ENCODE data around the gene NEK4. TPM values are rescaled to one million over a fixed set of nuclear protein-coding genes. Genes with fewer than 3 reads are reported as not detected.

The NEK4 gene
- total and polyA plus RNA-seq, 2 experiments from 2014 or later: 12.4 to 14.7 TPM

- Histone ChIP-seq H3K36me3 (no peaks in the 10 kb centered on the region), H3K4me1 (ENCODE audit: low read depth) (no peaks in the 10 kb centered on the region), H3K27me3 (no peaks in the 10 kb centered on the region), H3K27ac (no peak overlapping the region), H3K9me3 (ENCODE audit: low read depth) (no peaks in the 10 kb centered on the region), H3K4me3 (no peak overlapping the region)
- no peak for DNase-seq (ENCODE audit: low read depth in 1 of 2, low spot score in 1 of 2)
- TF ChIP-seq CTCF (IDR thresholded peaks at IDR 0.05; ENCODE audit: low read depth, low read length): no peak
These were observed 46.2 kb downstream of the NEK4 start for GRCh38 chr3:52724511-52724910.

- Histone ChIP-seq H3K36me3 (no peaks in the 10 kb centered on the region), H3K4me3 (no peak overlapping the region), H3K9me3 (ENCODE audit: low read depth) (no peaks in the 10 kb centered on the region), H3K27ac (no peak overlapping the region), H3K4me1 (ENCODE audit: low read depth) (no peaks in the 10 kb centered on the region), H3K27me3 (no peaks in the 10 kb centered on the region)
- no peak for DNase-seq (ENCODE audit: low read depth in 1 of 2, low spot score in 1 of 2)
- no peak for TF ChIP-seq CTCF (IDR thresholded peaks at IDR 0.05; ENCODE audit: low read depth, low read length)
These were observed 46.8 kb downstream of the NEK4 start for GRCh38 chr3:52723935-52724334.

GRCh38 chr3:52722491-52722890 is 48.2 kb downstream of the NEK4 start:
- Histone ChIP-seq H3K27ac (no peak overlapping the region), H3K4me3 (no peak overlapping the region), H3K4me1 (ENCODE audit: low read depth) (no peaks in the 10 kb centered on the region), H3K36me3 (no peaks in the 10 kb centered on the region), H3K27me3 (no peaks in the 10 kb centered on the region), H3K9me3 (ENCODE audit: low read depth) (no peaks in the 10 kb centered on the region)
- no peak for TF ChIP-seq CTCF (IDR thresholded peaks at IDR 0.05; ENCODE audit: low read depth, low read length)
- no peak for DNase-seq (ENCODE audit: low read depth in 1 of 2, low spot score in 1 of 2)

- no peak for DNase-seq (ENCODE audit: low read depth in 1 of 2, low spot score in 1 of 2)
- Histone ChIP-seq H3K27me3 (no peaks in the 10 kb centered on the region), H3K9me3 (ENCODE audit: low read depth) (no peaks in the 10 kb centered on the region), H3K27ac (no peak overlapping the region), H3K36me3 (no peaks in the 10 kb centered on the region), H3K4me3 (no peak overlapping the region), H3K4me1 (ENCODE audit: low read depth) (no peaks in the 10 kb centered on the region)
- no peak for TF ChIP-seq CTCF (IDR thresholded peaks at IDR 0.05; ENCODE audit: low read depth, low read length)
These were observed 49.1 kb downstream of the NEK4 start for GRCh38 chr3:52721730-52722008.

- no peak for TF ChIP-seq CTCF (IDR thresholded peaks at IDR 0.05; ENCODE audit: low read depth, low read length)
- Histone ChIP-seq H3K27ac (no peak overlapping the region), H3K27me3 (no peaks in the 10 kb centered on the region), H3K36me3 (no peaks in the 10 kb centered on the region), H3K4me1 (ENCODE audit: low read depth) (no peaks in the 10 kb centered on the region), H3K4me3 (no peak overlapping the region), H3K9me3 (ENCODE audit: low read depth) (no peaks in the 10 kb centered on the region)
- peak in 1 of 2 donors; percentile 29 for DNase-seq (ENCODE audit: low read depth in 1 of 2, low spot score in 1 of 2)
These were observed 49.6 kb downstream of the NEK4 start for GRCh38 chr3:52721002-52721729.

Measured in cardiac muscle cell (in vitro differentiated cells and primary cell).